ENCODE results near the gene STX16.

DNA sequence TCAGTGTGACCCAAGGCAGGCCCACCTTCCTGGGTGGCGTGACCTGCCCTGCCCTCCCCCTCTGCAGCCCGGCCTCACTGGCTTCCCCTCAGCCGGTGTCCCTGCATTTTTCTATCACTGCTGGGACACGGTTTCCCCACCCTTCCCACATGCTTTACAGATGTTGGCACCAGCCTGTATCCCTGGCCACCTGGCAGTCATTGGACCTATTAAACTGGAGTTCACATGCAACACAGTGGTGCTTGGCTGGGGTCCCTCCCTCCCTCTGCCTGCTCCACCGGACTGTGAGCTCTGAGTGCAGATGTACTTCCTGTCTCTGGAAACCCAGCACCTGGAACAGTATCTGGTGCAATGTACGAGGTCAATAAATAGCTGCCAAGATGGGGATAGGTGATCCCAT, 25.5 kb upstream of the STX16 start:
- TF ChIP-seq CTCF (IDR thresholded peaks at IDR 0.05; ENCODE audit: poor library complexity): no peak
- TF ChIP-seq EZH2 (IDR thresholded peaks at IDR 0.05; ENCODE audit: borderline replicate concordance): no peak

Data from hepatocyte (in vitro differentiated cells).